Tibial artery (tissue), 4 donors: Measurements from ENCODE around the gene SCLY.

Experiments
- DNase-seq, 2 donors: peaks; one replicate each; pipeline ENCODE4 v3.0.0-alpha.2; 2019
- H3K27ac ChIP-seq, 2 donors: fragments of 200-600 bp; sonication (generic) in 1 of 2; 1 replicate in 1 of 2; 2 replicates in 1 of 2; pipeline ENCODE4 v1.5.1; 2018 to 2019; ENCODE audit warnings: mild to moderate bottlenecking in 1 of 2
- H3K27me3 ChIP-seq, 2 donors: fragments of 200-600 bp; sonication (generic) in 1 of 2; one replicate each; pipeline versions ENCODE4 v1.5.1 to v1.6.0; 2016 to 2019
- H3K36me3 ChIP-seq, 3 donors: fragments of 200-600 bp; sonication (generic) in 2 of 3; one replicate each; pipeline ENCODE4 v1.5.1; 2016 to 2019; ENCODE audit warnings: mild to moderate bottlenecking in 2 of 3
- H3K4me1 ChIP-seq, 4 donors: fragments of 200-600 bp; sonication (generic) in 2 of 4; 1 replicate in 3 of 4; 2 replicates in 1 of 4; pipeline ENCODE4 v1.5.1; 2016 to 2019
- H3K4me3 ChIP-seq, 2 donors: fragments of 200-600 bp; sonication (generic) in 1 of 2; 1 replicate in 1 of 2; 2 replicates in 1 of 2; pipeline ENCODE4 v1.5.1; 2018 to 2019; ENCODE audit warnings: mild to moderate bottlenecking in 2 of 2
- H3K9me3 ChIP-seq, 3 donors: fragments of 200-600 bp; sonication (generic) in 1 of 3; one replicate each; pipeline ENCODE4 v1.5.1; 2016 to 2019
- intact Hi-C: fragments of 100-400 bp; cut with DNase I; formaldehyde crosslinking; loops from one replicate; pipeline ENCODE4 v1.15.0; 2023; ENCODE audit warnings: low total_unique reads
- TF ChIP-seq, protein P1 (sequence below), 2 experiments: fragments of 200-600 bp in 1 of 2; fragments of 450-650 bp in 1 of 2; IDR thresholded peaks; one replicate each; pipeline ENCODE4 v1.5.1; 2017 to 2019; ENCODE audit warnings: antibody characterized with exemption in 2 of 2, mild to moderate bottlenecking in 1 of 2, moderate library complexity in 1 of 2

Gene SCLY

DNA sequence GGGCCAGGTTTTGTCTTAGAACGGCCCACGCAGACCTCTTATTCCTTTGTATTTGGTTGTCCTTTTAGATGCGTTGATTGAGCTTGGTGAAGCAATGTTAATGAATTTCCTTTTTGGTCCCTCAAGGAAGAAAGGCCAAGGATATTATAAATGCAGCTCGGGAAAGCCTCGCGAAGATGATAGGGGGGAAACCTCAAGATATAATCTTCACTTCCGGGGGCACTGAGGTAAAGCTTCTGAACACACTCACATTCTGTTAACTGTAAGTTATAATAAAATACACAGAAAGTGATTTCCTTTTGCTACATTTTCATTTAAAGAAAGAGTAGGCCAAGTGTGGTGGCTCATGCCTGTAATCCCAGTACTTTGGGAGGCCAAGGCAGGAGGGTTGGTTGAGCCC is 7.1 kb downstream of the SCLY start:
- Histone ChIP-seq H3K4me3 (no peak overlapping the region), H3K27me3 (no peaks in the 10 kb centered on the region), H3K4me1 (no peaks in the 10 kb centered on the region), H3K9me3 (no peaks in the 10 kb centered on the region), H3K27ac (no peak overlapping the region), H3K36me3 (peaks cover 9 to 63% (median 47%) of the 10 kb centered on the region in 3 donors)
- TF ChIP-seq, protein P1, sequence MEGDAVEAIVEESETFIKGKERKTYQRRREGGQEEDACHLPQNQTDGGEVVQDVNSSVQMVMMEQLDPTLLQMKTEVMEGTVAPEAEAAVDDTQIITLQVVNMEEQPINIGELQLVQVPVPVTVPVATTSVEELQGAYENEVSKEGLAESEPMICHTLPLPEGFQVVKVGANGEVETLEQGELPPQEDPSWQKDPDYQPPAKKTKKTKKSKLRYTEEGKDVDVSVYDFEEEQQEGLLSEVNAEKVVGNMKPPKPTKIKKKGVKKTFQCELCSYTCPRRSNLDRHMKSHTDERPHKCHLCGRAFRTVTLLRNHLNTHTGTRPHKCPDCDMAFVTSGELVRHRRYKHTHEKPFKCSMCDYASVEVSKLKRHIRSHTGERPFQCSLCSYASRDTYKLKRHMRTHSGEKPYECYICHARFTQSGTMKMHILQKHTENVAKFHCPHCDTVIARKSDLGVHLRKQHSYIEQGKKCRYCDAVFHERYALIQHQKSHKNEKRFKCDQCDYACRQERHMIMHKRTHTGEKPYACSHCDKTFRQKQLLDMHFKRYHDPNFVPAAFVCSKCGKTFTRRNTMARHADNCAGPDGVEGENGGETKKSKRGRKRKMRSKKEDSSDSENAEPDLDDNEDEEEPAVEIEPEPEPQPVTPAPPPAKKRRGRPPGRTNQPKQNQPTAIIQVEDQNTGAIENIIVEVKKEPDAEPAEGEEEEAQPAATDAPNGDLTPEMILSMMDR (IDR thresholded peaks at IDR 0.05) = no peak
- DNase-seq = no peak
- intact Hi-C loops = loop anchor here (10.0 kb wide), 1 partner anchor 213 kb away; the partner anchor contains the start of gene RAMP1

DNA sequence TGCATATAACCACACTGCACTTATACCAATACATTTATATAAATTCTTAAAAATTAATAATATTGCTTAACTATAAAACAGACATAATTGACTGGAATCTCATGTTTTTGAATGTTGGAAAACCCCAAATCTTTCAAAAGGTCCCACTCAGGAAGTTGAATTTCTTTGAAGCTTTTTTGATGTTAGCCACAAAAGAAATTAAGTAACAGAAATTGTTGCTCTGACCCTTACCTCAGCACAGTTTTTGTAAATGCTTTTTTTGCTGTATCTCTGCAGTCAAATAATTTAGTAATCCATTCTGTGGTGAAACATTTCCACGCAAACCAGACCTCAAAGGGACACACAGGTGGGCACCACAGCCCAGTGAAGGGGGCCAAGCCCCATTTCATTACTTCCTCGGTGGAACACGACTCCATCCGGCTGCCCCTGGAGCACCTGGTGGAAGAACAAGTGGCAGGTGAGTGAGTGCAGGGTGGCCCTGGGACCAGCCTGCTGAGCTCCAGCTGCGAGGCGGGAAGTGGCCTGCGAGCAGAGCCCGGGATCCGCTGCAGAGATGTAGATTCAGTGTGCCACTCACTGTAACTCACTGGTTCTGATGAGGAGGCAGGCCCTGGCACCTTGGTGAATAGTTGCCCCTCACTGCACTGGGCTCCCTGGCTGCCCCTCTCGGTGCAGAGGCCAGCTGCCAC is 8.4 kb downstream of the SCLY start:
- H3K9me3 ChIP-seq = no peaks in the 10 kb centered on the region
- DNase-seq = no peak
- TF ChIP-seq, protein P1 (IDR thresholded peaks at IDR 0.05) = no peak
- H3K36me3 ChIP-seq = peaks cover 9 to 66% (median 50%) of the 10 kb centered on the region in 3 donors
- intact Hi-C loops = loop anchor here (10.0 kb wide), 1 partner anchor 214 kb away; the partner anchor contains the start of gene RAMP1
- H3K27me3 ChIP-seq = no peaks in the 10 kb centered on the region
- H3K4me3 ChIP-seq = no peak overlapping the region
- no peak overlapping the region for H3K27ac ChIP-seq
- H3K4me1 ChIP-seq = no peaks in the 10 kb centered on the region

DNA sequence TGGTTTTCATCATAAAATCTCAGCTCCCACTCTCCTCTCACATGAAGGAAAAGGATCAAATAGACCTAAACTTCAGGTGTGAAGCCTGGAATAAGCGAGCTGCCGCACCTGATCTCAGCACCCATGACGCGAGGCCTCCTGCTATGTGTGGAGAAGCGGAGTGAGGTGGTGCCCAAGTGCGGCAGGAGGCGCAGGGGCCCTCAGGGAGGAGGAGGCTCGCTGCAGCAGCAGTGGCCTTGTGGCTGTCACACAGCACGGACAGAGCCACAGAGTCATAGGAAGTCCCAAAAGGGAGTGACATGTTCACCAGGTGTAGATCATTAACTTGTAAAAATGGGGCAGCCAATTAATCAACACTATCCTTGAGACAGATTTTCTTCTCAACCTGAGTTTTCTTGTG is 9.1 kb downstream of the SCLY start:
- no peak for DNase-seq
- Histone ChIP-seq H3K4me1 (no peaks in the 10 kb centered on the region), H3K27ac (no peak overlapping the region), H3K36me3 (peaks cover 9 to 61% (median 51%) of the 10 kb centered on the region in 3 donors), H3K4me3 (no peak overlapping the region), H3K27me3 (no peaks in the 10 kb centered on the region), H3K9me3 (no peaks in the 10 kb centered on the region)
- intact Hi-C loops = loop anchor here (10.0 kb wide), 1 partner anchor 215 kb away; the partner anchor contains the start of gene RAMP1
- TF ChIP-seq, protein P1 (IDR thresholded peaks at IDR 0.05) = no peak

DNA sequence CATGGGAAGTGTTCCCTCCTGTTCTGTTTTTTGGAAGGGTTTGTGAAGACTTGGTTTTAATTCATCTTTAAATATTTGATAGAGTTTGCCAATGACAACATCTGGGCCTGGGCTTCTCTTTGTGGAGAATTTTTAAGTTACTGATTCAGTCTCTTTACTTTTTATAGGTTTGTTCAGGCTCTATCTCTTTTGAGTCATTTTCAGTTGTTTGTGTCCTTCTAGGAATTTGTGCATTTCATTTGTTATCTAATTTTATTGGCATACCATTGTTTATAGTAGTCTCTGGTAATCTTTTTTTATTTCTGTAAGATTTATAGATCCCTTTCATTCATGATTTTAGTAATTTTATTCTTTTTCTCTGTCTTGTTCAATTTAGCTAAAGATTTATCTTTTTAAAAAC is 14.6 kb downstream of the SCLY start:
- TF ChIP-seq, protein P1 (IDR thresholded peaks at IDR 0.05) = no peak
- intact Hi-C loops = no loop called here
- no peaks in the 10 kb centered on the region for H3K27me3 ChIP-seq
- no peak for DNase-seq
- H3K9me3 ChIP-seq = no peaks in the 10 kb centered on the region
- no peak overlapping the region for H3K27ac ChIP-seq
- peaks cover 0 to 22% (median 20%) of the 10 kb centered on the region in 3 donors for H3K36me3 ChIP-seq
- H3K4me3 ChIP-seq = no peak overlapping the region
- no peaks in the 10 kb centered on the region for H3K4me1 ChIP-seq

DNA sequence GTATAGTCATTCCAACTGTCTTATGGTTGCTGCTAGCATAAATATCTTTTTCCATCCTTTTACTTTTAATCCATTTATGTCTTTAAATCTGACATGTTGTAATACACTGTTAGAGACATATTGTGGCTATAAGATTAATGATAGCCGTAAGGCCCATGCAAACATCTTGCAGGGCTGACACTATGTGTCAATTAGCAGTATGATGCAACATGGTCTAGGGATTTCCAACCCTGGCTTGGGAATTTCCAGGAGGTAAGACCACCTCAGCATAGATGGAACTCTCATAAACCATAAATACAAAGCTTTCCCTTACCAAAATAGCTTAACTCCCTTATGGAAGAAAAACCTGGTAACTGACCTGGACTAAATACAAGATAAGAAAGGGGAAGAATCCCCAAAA is 16.5 kb downstream of the SCLY start:
- Histone ChIP-seq H3K9me3 (no peaks in the 10 kb centered on the region), H3K27ac (no peak overlapping the region), H3K27me3 (no peaks in the 10 kb centered on the region), H3K4me1 (no peaks in the 10 kb centered on the region), H3K36me3 (peaks cover 5 to 31% (median 30%) of the 10 kb centered on the region in 3 donors), H3K4me3 (no peak overlapping the region)
- TF ChIP-seq, protein P1 (IDR thresholded peaks at IDR 0.05) = no peak
- DNase-seq = no peak
- intact Hi-C loops = no loop called here
